ENCODE data around the gene CREB3L4.
"Not testable (repeated sequence)": the region's sequence is repeated elsewhere in the genome, so short reads cannot be mapped to it uniquely, and the experiment has no call there.

The CREB3L4 gene

GRCh38 chr1:153981735-153982134, 14.0 kb downstream of the CREB3L4 start:
- POLR2A ChIA-PET, result interaction anchor here (0.6 to 2.1 kb wide), 3 partner anchors 9 to 195 kb away, joined by 3 to 9 read pairs (median 3); partner anchors contain the start of genes RPS27 and SLC39A1
- H3K4me1 ChIP-seq (ENCODE audit: control insufficient read depth, insufficient read depth, low read length); H3K9me3 ChIP-seq (ENCODE audit: control insufficient read depth, insufficient read depth, low read depth, low read length); H3K27ac ChIP-seq (ENCODE audit: extremely low read depth, low read depth, low read length); CTCF ChIA-PET; H3K4me3 ChIP-seq (ENCODE audit: low read depth, low read length): not testable (repeated sequence)
- peak; percentile 81 for TF ChIP-seq PRDM1 (tag by site-specific recombination; IDR thresholded peaks at IDR 0.05)
- H3K36me3 ChIP-seq (ENCODE audit: control insufficient read depth in 2 of 2, insufficient read depth in 1 of 2, low read length in 2 of 2), result peaks cover 7 to 35% of the 10 kb centered on the region in 2 experiments

- Histone ChIP-seq H3K36me3 (ENCODE audit: control insufficient read depth in 2 of 2, insufficient read depth in 1 of 2, low read length in 2 of 2) (peaks cover 7 to 35% of the 10 kb centered on the region in 2 experiments), H3K4me3 (ENCODE audit: low read depth, low read length) (no peak overlapping the region), H3K9me3 (ENCODE audit: control insufficient read depth, insufficient read depth, low read depth, low read length) (no peaks in the 10 kb centered on the region), H3K27ac (ENCODE audit: extremely low read depth, low read depth, low read length) (no peak overlapping the region), H3K4me1 (ENCODE audit: control insufficient read depth, insufficient read depth, low read length) (peaks cover 8% of the 10 kb centered on the region; the same call in 1 of the 2 replicates)
- ChIA-PET POLR2A (interaction anchor here (0.5 to 3.1 kb wide), 4 partner anchors 17 to 192 kb away, joined by 3 to 31 read pairs (median 5); partner anchors contain the start of genes CREB3L4 and CRTC2), CTCF (interaction anchor here (0.6 to 4.3 kb wide), 5 partner anchors 37 to 1209 kb away, joined by 3 to 46 read pairs (median 4); partner anchors contain the start of gene DENND4B)
- TF ChIP-seq ZNF792 (tag by site-specific recombination; IDR thresholded peaks at IDR 0.05) (no peak), OSR2 (tag by site-specific recombination; IDR thresholded peaks at IDR 0.05) (no peak), ZNF600 (tag by site-specific recombination; IDR thresholded peaks at IDR 0.05) (peak; percentile 55)
These were observed 16.6 kb downstream of the CREB3L4 start for GRCh38 chr1:153984123-153984894.

GRCh38 chr1:153985341-153985912, 17.7 kb downstream of the CREB3L4 start:
- H3K27ac ChIP-seq (ENCODE audit: extremely low read depth, low read depth, low read length), result peak overlapping the region; percentile 57; the same call in 1 of the 2 replicates
- H3K9me3 ChIP-seq (ENCODE audit: control insufficient read depth, insufficient read depth, low read depth, low read length), result no peaks in the 10 kb centered on the region
- H3K4me1 ChIP-seq (ENCODE audit: control insufficient read depth, insufficient read depth, low read length), result peaks cover 8% of the 10 kb centered on the region; the same call in 1 of the 2 replicates
- H3K4me3 ChIP-seq (ENCODE audit: low read depth, low read length), result peak overlapping the region; percentile 59
- CTCF ChIA-PET, result interaction anchor here (0.7 to 4.3 kb wide), 12 partner anchors 7 to 634 kb away, joined by 3 to 46 read pairs (median 7); partner anchors contain the start of genes CREB3L4, DENND4B, JTB and NPR1
- H3K36me3 ChIP-seq (ENCODE audit: control insufficient read depth in 2 of 2, insufficient read depth in 1 of 2, low read length in 2 of 2), result peaks cover 7 to 35% of the 10 kb centered on the region in 2 experiments
- POLR2A ChIA-PET, result interaction anchor here (0.5 to 6.3 kb wide), 7 partner anchors 8 to 258 kb away, joined by 4 to 114 read pairs (median 6); partner anchors contain the start of genes CREB3L4, CRTC2, DENND4B and INTS3
- TF ChIP-seq SETDB1 (IDR thresholded peaks at IDR 0.05; ENCODE audit: insufficient read length, low read length), result no peak
- no peak for TF ChIP-seq MEIS1 (CRISPR knock-in tag; IDR thresholded peaks at IDR 0.05; ENCODE audit: borderline replicate concordance)
- TF ChIP-seq INSM2 (tag by site-specific recombination; IDR thresholded peaks at IDR 0.05), result no peak
- TF ChIP-seq ZNF335 (tag by site-specific recombination; conservative IDR thresholded peaks at IDR 0.05), result peak; percentile 23; the same call in 1 of the 2 replicates
- TF ChIP-seq ZNF549 (tag by site-specific recombination; IDR thresholded peaks at IDR 0.05), result no peak
- no peak for TF ChIP-seq ZNF121 (tag by site-specific recombination; IDR thresholded peaks at IDR 0.05)
- no peak for TF ChIP-seq ZNF473 (tag by site-specific recombination; IDR thresholded peaks at IDR 0.05)
- no peak for TF ChIP-seq KLF9 (tag by site-specific recombination; IDR thresholded peaks at IDR 0.05; ENCODE audit: low read depth)
- 0 out of 2 replicates have a peak, but pooled peaks have one; percentile 19 for TF ChIP-seq ZBTB48 (tag by site-specific recombination; IDR thresholded peaks at IDR 0.05)
- no peak for TF ChIP-seq ZNF302 (tag by site-specific recombination; IDR thresholded peaks at IDR 0.05; ENCODE audit: low read depth)
- TF ChIP-seq HOXA7 (CRISPR knock-in tag; IDR thresholded peaks at IDR 0.05; ENCODE audit: borderline replicate concordance), result no peak
- TF ChIP-seq ZNF423 (tag by site-specific recombination; IDR thresholded peaks at IDR 0.05), result no peak
- no peak for TF ChIP-seq ZNF514 (tag by site-specific recombination; IDR thresholded peaks at IDR 0.05)
- no peak for TF ChIP-seq ZNF792 (tag by site-specific recombination; IDR thresholded peaks at IDR 0.05)
- TF ChIP-seq ZNF23 (tag by site-specific recombination; IDR thresholded peaks at IDR 0.05; ENCODE audit: borderline replicate concordance), result no peak
- TF ChIP-seq EGR2 (tag by site-specific recombination; IDR thresholded peaks at IDR 0.05; ENCODE audit: low read depth), result no peak
- TF ChIP-seq ZFP37 (tag by site-specific recombination; IDR thresholded peaks at IDR 0.05), result no peak
- no peak for TF ChIP-seq ZNF202 (tag by site-specific recombination; IDR thresholded peaks at IDR 0.05; ENCODE audit: borderline replicate concordance)
- TF ChIP-seq ZNF426 (tag by site-specific recombination; IDR thresholded peaks at IDR 0.05), result no peak
- no peak for TF ChIP-seq ZNF157 (tag by site-specific recombination; IDR thresholded peaks at IDR 0.05)
- no peak for TF ChIP-seq PRDM4 (tag by site-specific recombination; IDR thresholded peaks at IDR 0.05)
- no peak for TF ChIP-seq ZNF362 (tag by site-specific recombination; IDR thresholded peaks at IDR 0.05)

Data from HEK293 (cell line).